ENCODE data around the gene RBM4B. TPM values are rescaled to one million over a fixed set of nuclear protein-coding genes. Genes with fewer than 3 reads are reported as not detected.
A peak's percentile ranks its signal among the peaks of the same experiment; 100 is the strongest.

RBM4B gene
- total and polyA plus RNA-seq, 2 experiments from 2014 or later, result 25.7 to 62.3 TPM

DNA sequence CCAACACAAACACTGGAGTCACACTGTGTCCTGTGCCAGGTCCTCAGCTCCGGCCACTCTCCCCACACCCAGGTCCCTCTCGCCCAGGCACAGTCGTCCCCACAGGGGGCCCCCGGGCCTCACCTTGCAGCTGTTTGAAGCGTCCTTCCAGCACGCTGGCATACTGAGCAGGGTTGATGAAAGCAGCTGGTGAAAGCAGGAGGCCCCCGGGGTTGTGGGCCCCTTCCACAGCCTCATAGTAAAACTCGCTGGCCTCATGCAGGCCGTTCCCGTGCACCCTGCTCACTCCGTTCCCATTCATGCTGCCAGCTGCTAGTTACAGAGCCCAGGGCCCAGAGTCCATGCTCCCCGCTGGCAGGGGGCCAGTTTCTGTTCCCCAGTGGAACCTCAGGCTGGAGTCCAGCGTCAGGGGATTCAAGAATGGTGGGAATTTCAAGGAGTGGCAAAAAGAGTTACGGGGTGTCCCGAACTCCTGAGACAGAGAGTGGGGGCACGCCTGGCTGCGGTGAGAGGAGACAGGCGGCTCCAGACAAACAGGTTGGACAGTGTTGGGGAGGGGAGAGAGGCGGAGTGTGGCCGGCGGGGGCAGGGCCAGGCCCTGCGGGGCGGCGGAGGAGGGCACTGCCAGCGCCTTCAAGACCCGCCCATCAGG is 40.8 kb upstream of the RBM4B start:
- H3K27ac ChIP-seq, result no peak overlapping the region
- peak in 1 of 2 donors; percentile 38 for DNase-seq (ENCODE audit: low read depth in 1 of 2, low spot score in 1 of 2)
- H3K4me1 ChIP-seq (ENCODE audit: low read depth), result peaks cover 9% of the 10 kb centered on the region
- no peaks in the 10 kb centered on the region for H3K36me3 ChIP-seq
- no peaks in the 10 kb centered on the region for H3K27me3 ChIP-seq
- TF ChIP-seq, protein P1, sequence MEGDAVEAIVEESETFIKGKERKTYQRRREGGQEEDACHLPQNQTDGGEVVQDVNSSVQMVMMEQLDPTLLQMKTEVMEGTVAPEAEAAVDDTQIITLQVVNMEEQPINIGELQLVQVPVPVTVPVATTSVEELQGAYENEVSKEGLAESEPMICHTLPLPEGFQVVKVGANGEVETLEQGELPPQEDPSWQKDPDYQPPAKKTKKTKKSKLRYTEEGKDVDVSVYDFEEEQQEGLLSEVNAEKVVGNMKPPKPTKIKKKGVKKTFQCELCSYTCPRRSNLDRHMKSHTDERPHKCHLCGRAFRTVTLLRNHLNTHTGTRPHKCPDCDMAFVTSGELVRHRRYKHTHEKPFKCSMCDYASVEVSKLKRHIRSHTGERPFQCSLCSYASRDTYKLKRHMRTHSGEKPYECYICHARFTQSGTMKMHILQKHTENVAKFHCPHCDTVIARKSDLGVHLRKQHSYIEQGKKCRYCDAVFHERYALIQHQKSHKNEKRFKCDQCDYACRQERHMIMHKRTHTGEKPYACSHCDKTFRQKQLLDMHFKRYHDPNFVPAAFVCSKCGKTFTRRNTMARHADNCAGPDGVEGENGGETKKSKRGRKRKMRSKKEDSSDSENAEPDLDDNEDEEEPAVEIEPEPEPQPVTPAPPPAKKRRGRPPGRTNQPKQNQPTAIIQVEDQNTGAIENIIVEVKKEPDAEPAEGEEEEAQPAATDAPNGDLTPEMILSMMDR (IDR thresholded peaks at IDR 0.05; ENCODE audit: low read depth, low read length), result peak; percentile 4
- no peaks in the 10 kb centered on the region for H3K9me3 ChIP-seq (ENCODE audit: low read depth)
- no peak overlapping the region for H3K4me3 ChIP-seq

DNA sequence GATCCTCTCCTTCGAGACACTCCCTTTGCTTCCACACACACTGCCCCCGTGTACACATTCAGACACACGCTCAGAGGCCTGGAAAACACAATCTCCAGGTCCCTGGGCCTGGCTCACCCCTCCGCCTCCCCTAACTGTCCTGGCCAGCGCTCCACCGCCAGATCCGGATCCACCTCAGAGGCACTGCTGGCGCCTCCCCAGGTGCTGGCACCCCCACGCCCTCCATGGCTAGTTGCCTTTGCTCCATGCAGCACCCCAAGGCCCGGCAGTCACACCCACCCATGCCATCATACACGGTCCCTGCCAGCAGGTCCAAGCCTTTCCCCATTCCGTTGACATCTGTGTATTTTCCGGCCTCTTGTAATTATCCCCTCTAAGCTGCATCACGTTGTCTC is 40.2 kb upstream of the RBM4B start:
- H3K4me3 ChIP-seq, result no peak overlapping the region
- no peaks in the 10 kb centered on the region for H3K27me3 ChIP-seq
- no peaks in the 10 kb centered on the region for H3K9me3 ChIP-seq (ENCODE audit: low read depth)
- H3K36me3 ChIP-seq, result no peaks in the 10 kb centered on the region
- TF ChIP-seq, protein P1 (IDR thresholded peaks at IDR 0.05; ENCODE audit: low read depth, low read length), result no peak
- peaks cover 9% of the 10 kb centered on the region for H3K4me1 ChIP-seq (ENCODE audit: low read depth)
- no peak for DNase-seq (ENCODE audit: low read depth in 1 of 2, low spot score in 1 of 2)
- no peak overlapping the region for H3K27ac ChIP-seq

- Histone ChIP-seq H3K36me3 (no peaks in the 10 kb centered on the region), H3K4me1 (ENCODE audit: low read depth) (peaks cover 9% of the 10 kb centered on the region), H3K9me3 (ENCODE audit: low read depth) (no peaks in the 10 kb centered on the region), H3K4me3 (no peak overlapping the region), H3K27ac (no peak overlapping the region), H3K27me3 (no peaks in the 10 kb centered on the region)
- no peak for DNase-seq (ENCODE audit: low read depth in 1 of 2, low spot score in 1 of 2)
- TF ChIP-seq, protein P1 (IDR thresholded peaks at IDR 0.05; ENCODE audit: low read depth, low read length), result no peak
Observed at GRCh38 chr11:66716996-66717395, 39.3 kb upstream of the RBM4B start.

DNA sequence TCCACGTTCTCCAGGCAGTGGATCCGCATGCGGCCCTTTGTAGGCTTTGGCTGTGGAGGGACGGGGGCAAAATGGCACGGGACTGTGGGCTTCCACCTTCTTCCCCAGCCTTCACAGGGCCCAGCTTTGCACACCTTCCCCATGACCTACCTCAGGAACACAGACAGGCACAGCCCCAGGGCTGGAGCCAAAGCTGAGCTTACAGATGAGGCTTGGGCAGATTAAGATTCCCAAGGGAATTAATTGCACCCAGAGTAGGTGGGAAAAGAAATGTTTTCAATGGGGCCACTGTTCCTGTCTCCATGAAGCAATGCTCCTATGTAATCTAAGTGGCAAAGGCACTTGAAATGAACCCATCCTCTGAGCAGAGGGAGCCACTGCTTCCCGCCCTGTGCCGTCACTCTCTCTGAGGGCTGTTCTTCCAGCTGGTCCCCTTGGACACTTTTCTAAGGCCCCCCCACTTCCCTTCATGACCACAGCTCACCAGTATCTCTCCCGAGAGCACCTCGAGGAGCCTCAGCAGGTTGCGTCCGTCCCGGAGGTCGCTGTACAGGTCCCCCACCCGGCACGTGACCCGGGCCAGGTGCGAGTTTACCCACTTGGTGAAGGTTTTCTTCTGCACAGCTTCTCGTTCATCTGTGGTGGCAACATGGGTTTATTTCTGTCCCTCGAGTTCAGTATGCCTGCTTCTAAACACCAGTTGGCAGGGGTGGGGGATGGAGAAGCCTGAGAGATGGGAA is 37.8 kb upstream of the RBM4B start:
- no peak for DNase-seq (ENCODE audit: low read depth in 1 of 2, low spot score in 1 of 2)
- no peaks in the 10 kb centered on the region for H3K9me3 ChIP-seq (ENCODE audit: low read depth)

GRCh38 chr11:66713746-66714480 is 36.2 kb upstream of the RBM4B start:
- H3K36me3 ChIP-seq, result no peaks in the 10 kb centered on the region
- DNase-seq (ENCODE audit: low read depth in 1 of 2, low spot score in 1 of 2), result no peak
- no peak overlapping the region for H3K27ac ChIP-seq
- TF ChIP-seq, protein P1 (IDR thresholded peaks at IDR 0.05; ENCODE audit: low read depth, low read length), result no peak
- peaks cover 4% of the 10 kb centered on the region for H3K4me1 ChIP-seq (ENCODE audit: low read depth)
- H3K9me3 ChIP-seq (ENCODE audit: low read depth), result no peaks in the 10 kb centered on the region
- H3K4me3 ChIP-seq, result no peak overlapping the region
- H3K27me3 ChIP-seq, result no peaks in the 10 kb centered on the region

More for the DNA sequence above, 37.8 kb upstream of the RBM4B start:
- Histone ChIP-seq H3K4me3 (no peak overlapping the region), H3K36me3 (no peaks in the 10 kb centered on the region), H3K27me3 (no peaks in the 10 kb centered on the region), H3K27ac (no peak overlapping the region), H3K4me1 (ENCODE audit: low read depth) (peaks cover 6% of the 10 kb centered on the region)
- TF ChIP-seq, protein P1 (IDR thresholded peaks at IDR 0.05; ENCODE audit: low read depth, low read length), result no peak
